ENCODE data around the gene GHRH.

- TF ChIP-seq POLR2A (IDR thresholded peaks at IDR 0.05) (no peak), CTCF (IDR thresholded peaks at IDR 0.05) (no peak), EP300 (IDR thresholded peaks at IDR 0.05) (no peak)
Observed at GRCh38 chr20:37274851-37275524, 13.4 kb upstream of the GHRH start.

All from stomach (tissue), 4 donors.